Panc1 (cell line): Measurements from ENCODE around the gene LDB2. TPM values are rescaled to one million over a fixed set of nuclear protein-coding genes. Genes with fewer than 3 reads are reported as not detected.

ENCODE experiments used
- ATAC-seq: fragments of 200-7000 bp; cut with Tn5 transposase; 2 replicates; pipeline ENCODE4 v1.9.1; 2020; ENCODE audit warnings: mild to moderate bottlenecking, moderate library complexity
- BruUV-seq: library from RNA; stranded (reverse); fragments of 400-500 nt; replicated peaks from 2 replicates; lab custom pipeline; 2021; lab: Mats Ljungman, UMichigan
- CTCF ChIA-PET: fragments of 300-600 bp; sonication (Branson Sonifier 250); formaldehyde crosslinking; loops from one replicate; lab custom pipeline; 2022; ENCODE audit warnings: antibody characterized with exemption; lab: Charles Lee
- POLR2A ChIA-PET: fragments of 300-600 bp; sonication (Branson Sonifier 250); formaldehyde crosslinking; loops from one replicate; lab custom pipeline; 2022; ENCODE audit warnings: antibody characterized with exemption; lab: Charles Lee
- DNase-seq: peaks from one replicate; pipeline ENCODE4 v3.0.0-alpha.2; 2010; ENCODE audit warnings: low read depth, low spot score
- H3K27ac ChIP-seq: 2 replicates; pipeline ENCODE4 v1.5.1; 2011; ENCODE audit warnings: mild to moderate bottlenecking, low read length, inconsistent platforms
- H3K27me3 ChIP-seq: fragments of 200-500 bp; sonication (Bioruptor generic); 2 replicates; pipeline ENCODE4 v1.6.0; 2014; ENCODE audit warnings: low read length, inconsistent platforms; ENCODE audit not compliant: control insufficient read depth, insufficient read depth
- H3K36me3 ChIP-seq: fragments of 200-500 bp; sonication (Bioruptor generic); 2 replicates; pipeline ENCODE4 v1.5.1; 2014; ENCODE audit warnings: inconsistent platforms, mild to moderate bottlenecking, low read length, moderate library complexity; ENCODE audit not compliant: control insufficient read depth, insufficient read depth
- H3K4me1 ChIP-seq: 2 replicates; pipeline ENCODE4 v1.5.1; 2011; ENCODE audit warnings: inconsistent platforms, mild to moderate bottlenecking, low read length, moderate library complexity; ENCODE audit not compliant: control insufficient read depth, insufficient read depth
- H3K4me3 ChIP-seq, 2 experiments: 2 replicates each; pipeline ENCODE4 v1.5.1; 2011 to 2012; ENCODE audit warnings: low read depth in 2 of 2, low read length in 2 of 2, mild to moderate bottlenecking in 2 of 2, inconsistent platforms in 1 of 2, moderate library complexity in 1 of 2
- H3K9me3 ChIP-seq: fragments of 200-500 bp; sonication (Bioruptor generic); 2 replicates; pipeline ENCODE4 v1.5.1; 2014; ENCODE audit warnings: low read depth, mild to moderate bottlenecking, inconsistent platforms, low read length, moderate library complexity; ENCODE audit not compliant: control insufficient read depth, insufficient read depth
- POLR2AphosphoS5 ChIP-seq: IDR thresholded peaks from 2 replicates; pipeline ENCODE4 v1.6.1; 2012; ENCODE audit warnings: mild to moderate bottlenecking, low read depth, low read length, moderate library complexity
- SIN3A ChIP-seq: IDR thresholded peaks from 2 replicates; pipeline ENCODE4 v1.6.1; 2012; ENCODE audit warnings: low read depth, mild to moderate bottlenecking, low read length, moderate library complexity, borderline replicate concordance; ENCODE audit not compliant: insufficient read depth
- TCF7L2 ChIP-seq: IDR thresholded peaks from 2 replicates; pipeline ENCODE4 v1.6.1; 2011; ENCODE audit warnings: mild to moderate bottlenecking, low read depth, low read length, inconsistent platforms
- in situ Hi-C: cut with HindIII; loops from 2 replicates; pipeline ENCODE4 v1.10.0; 2016; ENCODE audit warnings: low sequenced_read_pairs, low pct_unique_long_range_greater_than_20kb
- intact Hi-C: fragments of 100-400 bp; cut with micrococcal nuclease; formaldehyde crosslinking; loops from one replicate; pipeline ENCODE4 v1.10.0; 2022; ENCODE audit not compliant: unreplicated experiment
- total RNA-seq: library from RNA; stranded (reverse); gene quantifications from one replicate; pipeline ENCODE4 v1.2.1, GENCODE V29; 2021; ENCODE audit not compliant: unreplicated experiment
- TF ChIP-seq, protein P1 (sequence below), 2 experiments: IDR thresholded peaks; 2 replicates each; pipeline ENCODE4 v1.6.1; 2011 to 2012; ENCODE audit warnings: low read depth in 2 of 2, control low read depth in 1 of 2, low read length in 1 of 2, mild to moderate bottlenecking in 1 of 2, moderate library complexity in 1 of 2; ENCODE audit not compliant: insufficient read depth in 1 of 2
- TF ChIP-seq, protein P2 (sequence below): fragments of 450-650 bp; IDR thresholded peaks from 2 replicates; pipeline ENCODE4 v1.5.1; 2017; ENCODE audit warnings: mild to moderate bottlenecking

LDB2 gene
- total RNA-seq, 1 experiment from 2014 or later: not detected

GRCh38 chr4:16866974-16867373, 31.5 kb downstream of the LDB2 start:
- intact Hi-C loops: no loop called here
- Histone ChIP-seq H3K27me3 (no peaks in the 10 kb centered on the region), H3K27ac (no peak overlapping the region), H3K36me3 (no peaks in the 10 kb centered on the region), H3K4me3 (no peak overlapping the region), H3K9me3 (no peaks in the 10 kb centered on the region), H3K4me1 (no peaks in the 10 kb centered on the region)
- TF ChIP-seq, protein P1, sequence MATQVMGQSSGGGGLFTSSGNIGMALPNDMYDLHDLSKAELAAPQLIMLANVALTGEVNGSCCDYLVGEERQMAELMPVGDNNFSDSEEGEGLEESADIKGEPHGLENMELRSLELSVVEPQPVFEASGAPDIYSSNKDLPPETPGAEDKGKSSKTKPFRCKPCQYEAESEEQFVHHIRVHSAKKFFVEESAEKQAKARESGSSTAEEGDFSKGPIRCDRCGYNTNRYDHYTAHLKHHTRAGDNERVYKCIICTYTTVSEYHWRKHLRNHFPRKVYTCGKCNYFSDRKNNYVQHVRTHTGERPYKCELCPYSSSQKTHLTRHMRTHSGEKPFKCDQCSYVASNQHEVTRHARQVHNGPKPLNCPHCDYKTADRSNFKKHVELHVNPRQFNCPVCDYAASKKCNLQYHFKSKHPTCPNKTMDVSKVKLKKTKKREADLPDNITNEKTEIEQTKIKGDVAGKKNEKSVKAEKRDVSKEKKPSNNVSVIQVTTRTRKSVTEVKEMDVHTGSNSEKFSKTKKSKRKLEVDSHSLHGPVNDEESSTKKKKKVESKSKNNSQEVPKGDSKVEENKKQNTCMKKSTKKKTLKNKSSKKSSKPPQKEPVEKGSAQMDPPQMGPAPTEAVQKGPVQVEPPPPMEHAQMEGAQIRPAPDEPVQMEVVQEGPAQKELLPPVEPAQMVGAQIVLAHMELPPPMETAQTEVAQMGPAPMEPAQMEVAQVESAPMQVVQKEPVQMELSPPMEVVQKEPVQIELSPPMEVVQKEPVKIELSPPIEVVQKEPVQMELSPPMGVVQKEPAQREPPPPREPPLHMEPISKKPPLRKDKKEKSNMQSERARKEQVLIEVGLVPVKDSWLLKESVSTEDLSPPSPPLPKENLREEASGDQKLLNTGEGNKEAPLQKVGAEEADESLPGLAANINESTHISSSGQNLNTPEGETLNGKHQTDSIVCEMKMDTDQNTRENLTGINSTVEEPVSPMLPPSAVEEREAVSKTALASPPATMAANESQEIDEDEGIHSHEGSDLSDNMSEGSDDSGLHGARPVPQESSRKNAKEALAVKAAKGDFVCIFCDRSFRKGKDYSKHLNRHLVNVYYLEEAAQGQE (IDR thresholded peaks at IDR 0.05; ENCODE audit: insufficient read depth in 1 of 2, low read depth in 2 of 2, low read length in 1 of 2): no peak
- TF ChIP-seq, protein P2, sequence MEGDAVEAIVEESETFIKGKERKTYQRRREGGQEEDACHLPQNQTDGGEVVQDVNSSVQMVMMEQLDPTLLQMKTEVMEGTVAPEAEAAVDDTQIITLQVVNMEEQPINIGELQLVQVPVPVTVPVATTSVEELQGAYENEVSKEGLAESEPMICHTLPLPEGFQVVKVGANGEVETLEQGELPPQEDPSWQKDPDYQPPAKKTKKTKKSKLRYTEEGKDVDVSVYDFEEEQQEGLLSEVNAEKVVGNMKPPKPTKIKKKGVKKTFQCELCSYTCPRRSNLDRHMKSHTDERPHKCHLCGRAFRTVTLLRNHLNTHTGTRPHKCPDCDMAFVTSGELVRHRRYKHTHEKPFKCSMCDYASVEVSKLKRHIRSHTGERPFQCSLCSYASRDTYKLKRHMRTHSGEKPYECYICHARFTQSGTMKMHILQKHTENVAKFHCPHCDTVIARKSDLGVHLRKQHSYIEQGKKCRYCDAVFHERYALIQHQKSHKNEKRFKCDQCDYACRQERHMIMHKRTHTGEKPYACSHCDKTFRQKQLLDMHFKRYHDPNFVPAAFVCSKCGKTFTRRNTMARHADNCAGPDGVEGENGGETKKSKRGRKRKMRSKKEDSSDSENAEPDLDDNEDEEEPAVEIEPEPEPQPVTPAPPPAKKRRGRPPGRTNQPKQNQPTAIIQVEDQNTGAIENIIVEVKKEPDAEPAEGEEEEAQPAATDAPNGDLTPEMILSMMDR: no peak
- TF ChIP-seq SIN3A: no peak
- no peak for TF ChIP-seq TCF7L2
- no peak for TF ChIP-seq POLR2AphosphoS5
- DNase-seq (no peak), ATAC-seq (no peak)
- BruUV-seq: no TSS peak
- ChIA-PET CTCF (no interaction called here), POLR2A (no interaction called here)
- in situ Hi-C loops: no loop called here

GRCh38 chr4:16865897-16866283, 32.6 kb downstream of the LDB2 start:
- ChIA-PET POLR2A (no interaction called here), CTCF (no interaction called here)
- no peak for DNase-seq
- Histone ChIP-seq H3K9me3 (no peaks in the 10 kb centered on the region), H3K4me3 (no peak overlapping the region), H3K27me3 (no peaks in the 10 kb centered on the region), H3K4me1 (no peaks in the 10 kb centered on the region), H3K36me3 (no peaks in the 10 kb centered on the region), H3K27ac (no peak overlapping the region)
- in situ Hi-C loops: no loop called here
- ATAC-seq: no peak
- no TSS peak for BruUV-seq
- no peak for TF ChIP-seq TCF7L2
- TF ChIP-seq, protein P1 (IDR thresholded peaks at IDR 0.05; ENCODE audit: insufficient read depth in 1 of 2, low read depth in 2 of 2, low read length in 1 of 2): no peak
- no peak for TF ChIP-seq POLR2AphosphoS5
- TF ChIP-seq SIN3A: no peak
- TF ChIP-seq, protein P2: no peak
- intact Hi-C loops: no loop called here
